Measurements from ENCODE around the gene CDKAL1.

CDKAL1 gene

GRCh38 chr6:20672038-20672437 lies 137.8 kb downstream of the CDKAL1 start:
- no peak for DNase-seq (ENCODE audit: low read depth in 1 of 2, low spot score in 1 of 2)

- DNase-seq (ENCODE audit: low read depth in 1 of 2, low spot score in 1 of 2): no peak
Observed at GRCh38 chr6:20673458-20673857, 139.2 kb downstream of the CDKAL1 start.

GRCh38 chr6:20674664-20675063 lies 140.4 kb downstream of the CDKAL1 start:
- no peak for DNase-seq (ENCODE audit: low read depth in 1 of 2, low spot score in 1 of 2)

GRCh38 chr6:20678831-20679352 lies 144.6 kb downstream of the CDKAL1 start:
- no peak for DNase-seq (ENCODE audit: low read depth in 1 of 2, low spot score in 1 of 2)

- no peak for DNase-seq (ENCODE audit: low read depth in 1 of 2, low spot score in 1 of 2)
Observed at GRCh38 chr6:20680697-20681165, 146.5 kb downstream of the CDKAL1 start.

GRCh38 chr6:20681243-20681684 lies 147.0 kb downstream of the CDKAL1 start:
- DNase-seq (ENCODE audit: low read depth in 1 of 2, low spot score in 1 of 2): no peak

- DNase-seq (ENCODE audit: low read depth in 1 of 2, low spot score in 1 of 2): no peak
Observed at GRCh38 chr6:20684474-20684873, 150.2 kb downstream of the CDKAL1 start.

GRCh38 chr6:20686142-20686541 lies 151.9 kb downstream of the CDKAL1 start:
- DNase-seq (ENCODE audit: low read depth in 1 of 2, low spot score in 1 of 2): no peak

- DNase-seq (ENCODE audit: low read depth in 1 of 2, low spot score in 1 of 2): no peak
Observed at GRCh38 chr6:20687494-20687893, 153.2 kb downstream of the CDKAL1 start.

GRCh38 chr6:20688710-20689500 lies 154.6 kb downstream of the CDKAL1 start:
- DNase-seq (ENCODE audit: low read depth in 1 of 2, low spot score in 1 of 2): no peak

GRCh38 chr6:20691185-20691584 lies 156.9 kb downstream of the CDKAL1 start:
- DNase-seq (ENCODE audit: low read depth in 1 of 2, low spot score in 1 of 2): no peak

GRCh38 chr6:20692023-20692422 lies 157.8 kb downstream of the CDKAL1 start:
- no peak for DNase-seq (ENCODE audit: low read depth in 1 of 2, low spot score in 1 of 2)

- DNase-seq (ENCODE audit: low read depth in 1 of 2, low spot score in 1 of 2): no peak
Observed at GRCh38 chr6:20693466-20694063, 159.3 kb downstream of the CDKAL1 start.

- no peak for DNase-seq (ENCODE audit: low read depth in 1 of 2, low spot score in 1 of 2)
Observed at GRCh38 chr6:20696676-20697075, 162.4 kb downstream of the CDKAL1 start.

- DNase-seq (ENCODE audit: low read depth in 1 of 2, low spot score in 1 of 2): no peak
Observed at GRCh38 chr6:20698675-20699074, 164.4 kb downstream of the CDKAL1 start.

- no peak for DNase-seq (ENCODE audit: low read depth in 1 of 2, low spot score in 1 of 2)
Observed at GRCh38 chr6:20699402-20699801, 165.1 kb downstream of the CDKAL1 start.

GRCh38 chr6:20700375-20700774 lies 166.1 kb downstream of the CDKAL1 start:
- DNase-seq (ENCODE audit: low read depth in 1 of 2, low spot score in 1 of 2): no peak

- no peak for DNase-seq (ENCODE audit: low read depth in 1 of 2, low spot score in 1 of 2)
Observed at GRCh38 chr6:20702366-20702765, 168.1 kb downstream of the CDKAL1 start.

GRCh38 chr6:20703049-20703448 lies 168.8 kb downstream of the CDKAL1 start:
- no peak for DNase-seq (ENCODE audit: low read depth in 1 of 2, low spot score in 1 of 2)

- no peak for DNase-seq (ENCODE audit: low read depth in 1 of 2, low spot score in 1 of 2)
Observed at GRCh38 chr6:20704325-20705025, 170.2 kb downstream of the CDKAL1 start.

- no peak for DNase-seq (ENCODE audit: low read depth in 1 of 2, low spot score in 1 of 2)
Observed at GRCh38 chr6:20705741-20706140, 171.5 kb downstream of the CDKAL1 start.

Data from activated CD4-positive, alpha-beta T cell treated with anti-CD3 and anti-CD28 coated beads, Interleukin-2, amount 50 U/mL, for 24 hours (primary cell).